OCI-LY3 (cell line): ENCODE measurements around the gene KCNQ1.

Experiments
- H2AFZ ChIP-seq: fragments of 200-600, 300-600 bp; shearing (Covaris generic); 2 replicates; pipeline ENCODE4 v1.6.0; 2014; ENCODE audit warnings: antibody characterized with exemption, low read depth, low read length
- H3K27ac ChIP-seq: fragments of 200-600, 300-600 bp; sonication (generic); 2 replicates; pipeline ENCODE4 v1.5.1; 2014; ENCODE audit warnings: mild to moderate bottlenecking, low read length, moderate library complexity, mixed read lengths
- H3K27me3 ChIP-seq: fragments of 200-600, 300-600 bp; sonication (generic); 2 replicates; pipeline ENCODE4 v1.6.1; 2014; ENCODE audit warnings: low read depth, low read length, mixed read lengths
- H3K36me3 ChIP-seq: fragments of 200-600, 300-600 bp; sonication (generic); replicated peaks from 2 replicates; pipeline ENCODE3; 2014; ENCODE audit warnings: low read depth, low read length, mixed read lengths
- H3K4me1 ChIP-seq: fragments of 300-600, 200-600 bp; sonication (generic); 2 replicates; pipeline ENCODE4 v1.6.1; 2014; ENCODE audit warnings: low read length, mixed read lengths
- H3K4me2 ChIP-seq: fragments of 200-600, 300-600 bp; sonication (generic); 2 replicates; pipeline ENCODE4 v1.6.1; 2014; ENCODE audit warnings: low read length, mixed read lengths
- H3K4me3 ChIP-seq: fragments of 300-600, 200-600 bp; sonication (generic); 2 replicates; pipeline ENCODE4 v1.5.1; 2014; ENCODE audit warnings: antibody characterized with exemption, mild to moderate bottlenecking, low read length, moderate library complexity
- H3K79me2 ChIP-seq: fragments of 300-600, 200-600 bp; shearing (Covaris generic); 2 replicates; pipeline ENCODE4 v1.6.1; 2014; ENCODE audit warnings: mild to moderate bottlenecking, low read length, mixed read lengths
- H3K9ac ChIP-seq: fragments of 300-600, 200-600 bp; shearing (Covaris generic); 2 replicates; pipeline ENCODE4 v1.6.0; 2014; ENCODE audit warnings: mild to moderate bottlenecking, low read length, moderate library complexity
- H3K9me3 ChIP-seq: fragments of 200-600, 300-600 bp; shearing (Covaris generic); 2 replicates; pipeline ENCODE4 v1.6.1; 2014; ENCODE audit warnings: low read length, mixed read lengths; ENCODE audit not compliant: insufficient read depth
- H4K20me1 ChIP-seq: fragments of 200-600, 300-600 bp; sonication (generic); 2 replicates; pipeline ENCODE4 v1.6.1; 2016; ENCODE audit warnings: low read length, mixed read lengths; ENCODE audit not compliant: insufficient read depth
- EZH2phosphoT487 ChIP-seq: fragments of 200-600 bp; shearing (Covaris generic); IDR thresholded peaks from 2 replicates; pipeline ENCODE4 v1.6.1; 2018; ENCODE audit warnings: antibody characterized with exemption, mixed run types, low read depth
- TF ChIP-seq, protein P1 (sequence below): fragments of 200-600, 300-600 bp; sonication (generic); IDR thresholded peaks from 2 replicates; pipeline ENCODE4 v1.5.1; 2014; ENCODE audit warnings: antibody characterized with exemption, low read length, low read depth

KCNQ1 gene

DNA sequence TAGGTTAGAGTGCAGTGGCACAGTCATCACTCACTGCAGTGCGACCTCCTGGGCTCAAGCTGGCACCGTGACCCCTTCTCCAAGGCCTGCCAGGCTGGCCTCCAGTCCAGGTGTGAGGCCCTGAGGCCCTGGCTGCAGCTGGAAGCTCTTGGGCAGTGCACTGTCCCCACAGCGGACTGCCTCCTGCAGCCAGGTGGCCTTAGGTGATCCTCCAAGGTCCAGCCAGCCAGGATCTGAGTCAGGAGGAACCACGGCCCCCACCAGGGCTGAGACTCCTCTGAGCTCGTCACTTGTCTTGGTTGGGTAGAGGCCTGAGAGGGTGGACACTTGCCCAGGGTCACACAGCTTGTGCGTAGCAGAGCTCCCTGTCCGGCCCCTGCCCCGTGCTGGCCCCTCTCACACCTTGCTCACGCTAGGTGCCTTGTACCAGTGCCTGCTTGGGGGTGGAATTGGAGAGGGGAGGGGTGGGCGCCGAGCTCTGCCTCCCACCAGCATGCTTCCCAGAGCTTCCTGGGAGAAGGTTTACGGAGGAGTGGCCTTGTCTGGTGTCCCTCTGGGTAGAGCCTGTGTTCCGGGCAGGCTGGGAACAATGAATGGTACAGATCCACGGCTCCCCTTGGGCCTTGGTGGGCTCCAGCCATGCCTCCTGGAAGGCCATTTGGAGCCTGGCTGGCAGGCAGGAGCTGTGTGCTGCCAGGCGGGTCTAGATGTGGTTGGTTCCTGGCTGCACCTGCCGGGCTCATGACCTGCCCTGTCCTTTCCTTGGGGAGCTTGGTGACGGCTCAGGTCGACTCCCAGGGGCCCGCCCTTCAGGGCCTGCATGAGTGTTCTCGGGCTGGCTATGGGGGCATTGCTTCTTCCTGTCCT, 20.6 kb downstream of the KCNQ1 start:
- Histone ChIP-seq H3K4me2 (no peak overlapping the region), H3K9ac (no peak overlapping the region), H3K27ac (no peak overlapping the region), H2AFZ (no peak overlapping the region), H3K27me3 (no peaks in the 10 kb centered on the region), H3K9me3 (no peaks in the 10 kb centered on the region), H3K4me3 (no peak overlapping the region), H4K20me1 (no peaks in the 10 kb centered on the region), H3K4me1 (no peaks in the 10 kb centered on the region), H3K79me2 (no peaks in the 10 kb centered on the region), H3K36me3 (no peaks in the 10 kb centered on the region)
- TF ChIP-seq, protein P1, sequence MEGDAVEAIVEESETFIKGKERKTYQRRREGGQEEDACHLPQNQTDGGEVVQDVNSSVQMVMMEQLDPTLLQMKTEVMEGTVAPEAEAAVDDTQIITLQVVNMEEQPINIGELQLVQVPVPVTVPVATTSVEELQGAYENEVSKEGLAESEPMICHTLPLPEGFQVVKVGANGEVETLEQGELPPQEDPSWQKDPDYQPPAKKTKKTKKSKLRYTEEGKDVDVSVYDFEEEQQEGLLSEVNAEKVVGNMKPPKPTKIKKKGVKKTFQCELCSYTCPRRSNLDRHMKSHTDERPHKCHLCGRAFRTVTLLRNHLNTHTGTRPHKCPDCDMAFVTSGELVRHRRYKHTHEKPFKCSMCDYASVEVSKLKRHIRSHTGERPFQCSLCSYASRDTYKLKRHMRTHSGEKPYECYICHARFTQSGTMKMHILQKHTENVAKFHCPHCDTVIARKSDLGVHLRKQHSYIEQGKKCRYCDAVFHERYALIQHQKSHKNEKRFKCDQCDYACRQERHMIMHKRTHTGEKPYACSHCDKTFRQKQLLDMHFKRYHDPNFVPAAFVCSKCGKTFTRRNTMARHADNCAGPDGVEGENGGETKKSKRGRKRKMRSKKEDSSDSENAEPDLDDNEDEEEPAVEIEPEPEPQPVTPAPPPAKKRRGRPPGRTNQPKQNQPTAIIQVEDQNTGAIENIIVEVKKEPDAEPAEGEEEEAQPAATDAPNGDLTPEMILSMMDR: no peak
- TF ChIP-seq EZH2phosphoT487: no peak

DNA sequence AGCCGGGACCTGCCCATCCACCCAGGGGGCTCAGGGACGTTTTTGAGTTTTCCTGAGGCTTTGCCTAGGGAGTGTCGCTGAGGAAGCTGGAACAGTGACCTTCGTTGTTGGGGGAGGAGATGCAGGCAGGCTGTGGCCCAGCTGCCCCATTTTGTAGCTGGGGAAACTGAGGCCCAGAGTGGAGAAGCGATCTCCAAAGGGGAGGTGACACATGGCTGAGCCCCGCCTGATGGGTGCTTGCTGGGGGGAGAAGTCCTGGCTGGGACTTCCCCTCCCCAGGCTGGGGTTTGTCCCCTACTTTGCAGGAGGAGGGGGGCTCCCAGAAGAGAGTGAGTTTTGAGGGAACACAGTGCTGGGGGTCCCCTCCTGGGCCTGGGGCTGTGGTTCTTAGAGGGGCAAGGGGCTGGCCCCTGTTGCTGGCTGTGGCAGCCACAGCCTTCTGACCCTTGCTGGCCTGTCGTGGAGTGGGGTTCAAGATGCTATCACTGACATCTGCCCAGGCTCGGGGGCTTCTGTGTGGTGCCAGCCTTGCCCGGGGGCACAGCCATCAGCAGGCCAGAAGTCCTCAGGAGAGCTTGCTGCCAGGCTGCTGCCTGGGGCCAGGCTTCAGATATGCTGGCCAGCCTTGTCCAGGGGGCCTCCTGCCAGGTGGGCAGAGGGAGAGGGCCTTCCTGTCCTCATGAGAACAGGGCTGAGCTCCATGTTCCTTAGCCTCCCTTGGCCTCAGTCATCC, 21.4 kb downstream of the KCNQ1 start:
- TF ChIP-seq, protein P1: no peak
- no peak for TF ChIP-seq EZH2phosphoT487

GRCh38 chr11:2466869-2467694, 22.3 kb downstream of the KCNQ1 start:
- no peak overlapping the region for H3K27ac ChIP-seq
- no peak overlapping the region for H3K4me2 ChIP-seq
- H3K79me2 ChIP-seq: no peaks in the 10 kb centered on the region
- H3K4me3 ChIP-seq: no peak overlapping the region
- H4K20me1 ChIP-seq: no peaks in the 10 kb centered on the region
- no peak overlapping the region for H2AFZ ChIP-seq
- no peaks in the 10 kb centered on the region for H3K9me3 ChIP-seq
- H3K36me3 ChIP-seq: no peaks in the 10 kb centered on the region
- no peak for TF ChIP-seq EZH2phosphoT487
- TF ChIP-seq, protein P1: no peak
- H3K4me1 ChIP-seq: no peaks in the 10 kb centered on the region
- H3K27me3 ChIP-seq: no peaks in the 10 kb centered on the region
- no peak overlapping the region for H3K9ac ChIP-seq

More for the DNA sequence above, 21.4 kb downstream of the KCNQ1 start:
- Histone ChIP-seq H2AFZ (no peak overlapping the region), H4K20me1 (no peaks in the 10 kb centered on the region), H3K79me2 (no peaks in the 10 kb centered on the region), H3K4me3 (no peak overlapping the region), H3K27me3 (no peaks in the 10 kb centered on the region), H3K4me1 (no peaks in the 10 kb centered on the region), H3K27ac (no peak overlapping the region), H3K9me3 (no peaks in the 10 kb centered on the region), H3K36me3 (no peaks in the 10 kb centered on the region), H3K4me2 (no peak overlapping the region), H3K9ac (no peak overlapping the region)

DNA sequence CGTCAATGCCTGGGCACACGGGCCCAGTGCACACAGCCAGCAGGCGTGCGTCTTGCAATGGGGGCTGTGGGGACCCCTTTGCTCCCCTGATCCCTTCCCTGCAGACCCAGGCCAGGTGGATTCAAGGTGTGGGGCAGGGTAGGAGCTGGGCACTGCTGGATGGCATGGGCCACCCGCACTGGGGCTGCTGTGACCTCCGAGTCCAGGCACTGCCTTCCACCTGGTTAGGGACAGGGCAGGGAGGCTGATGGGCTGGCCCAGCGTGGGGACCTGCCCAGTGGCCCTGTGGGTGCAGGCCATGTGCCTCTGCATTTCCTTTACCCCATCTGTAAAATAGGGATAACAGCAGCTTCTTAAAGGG, 22.9 kb downstream of the KCNQ1 start:
- no peaks in the 10 kb centered on the region for H3K79me2 ChIP-seq
- H3K4me1 ChIP-seq: no peaks in the 10 kb centered on the region
- H3K4me3 ChIP-seq: no peak overlapping the region
- H3K36me3 ChIP-seq: no peaks in the 10 kb centered on the region
- no peaks in the 10 kb centered on the region for H3K9me3 ChIP-seq
- H4K20me1 ChIP-seq: no peaks in the 10 kb centered on the region
- no peak overlapping the region for H3K4me2 ChIP-seq
- H2AFZ ChIP-seq: no peak overlapping the region
- H3K27me3 ChIP-seq: no peaks in the 10 kb centered on the region
- no peak overlapping the region for H3K9ac ChIP-seq
- no peak overlapping the region for H3K27ac ChIP-seq
- TF ChIP-seq EZH2phosphoT487: no peak
- TF ChIP-seq, protein P1: no peak
